PC-3 (cell line): ENCODE results near the gene WDFY4. TPM values are rescaled to one million over a fixed set of nuclear protein-coding genes. Genes with fewer than 3 reads are reported as not detected.
A peak's percentile ranks its signal among the peaks of the same experiment; 100 is the strongest.

Source experiments
- ATAC-seq: fragments of 200-7000 bp; cut with Tn5 transposase; 2 replicates; pipeline ENCODE4 v1.9.1; 2020; ENCODE audit warnings: mild to moderate bottlenecking, moderate library complexity
- BruUV-seq: library from RNA; stranded (reverse); fragments of 400-500 nt; replicated peaks from 2 replicates; lab custom pipeline; 2021; lab: Mats Ljungman, UMichigan
- CTCF ChIA-PET: fragments of 300-600 bp; sonication (Branson Sonifier 250); formaldehyde crosslinking; loops from one replicate; lab custom pipeline; 2022; ENCODE audit warnings: antibody characterized with exemption; lab: Charles Lee
- POLR2A ChIA-PET: fragments of 300-600 bp; sonication (Branson Sonifier 250); formaldehyde crosslinking; loops from one replicate; lab custom pipeline; 2022; ENCODE audit warnings: antibody characterized with exemption; ENCODE audit not compliant: unreplicated experiment; lab: Charles Lee
- DNase-seq: peaks from one replicate; pipeline ENCODE4 v3.0.0-alpha.2; 2015
- H2AFZ ChIP-seq: fragments of 300-600 bp; sonication (generic); 2 replicates; pipeline ENCODE4 v1.6.0; 2016; ENCODE audit warnings: antibody characterized with exemption, low read length
- H3F3A ChIP-seq: fragments of 300-600 bp; sonication (generic); one replicate; pipeline ENCODE4 v1.6.0; 2017; ENCODE audit warnings: antibody characterized with exemption, low read length, control low read depth, mild to moderate bottlenecking; ENCODE audit not compliant: unreplicated experiment
- H3K27ac ChIP-seq: fragments of 300-600 bp; sonication (generic); 2 replicates; pipeline ENCODE4 v1.5.1; 2016; ENCODE audit warnings: mild to moderate bottlenecking, low read length
- H3K27me3 ChIP-seq: fragments of 300-600 bp; sonication (generic); 2 replicates; pipeline ENCODE4 v1.6.1; 2016; ENCODE audit warnings: low read length, mixed read lengths
- H3K36me3 ChIP-seq: fragments of 300-600 bp; sonication (generic); 2 replicates; pipeline ENCODE4 v1.6.1; 2016; ENCODE audit warnings: low read depth, mixed run types, low read length, mixed read lengths
- H3K4me1 ChIP-seq: fragments of 300-600 bp; sonication (generic); 2 replicates; pipeline ENCODE4 v1.5.1; 2016; ENCODE audit warnings: low read length; ENCODE audit not compliant: insufficient read depth
- H3K4me2 ChIP-seq: fragments of 300-600 bp; sonication (generic); 2 replicates; pipeline ENCODE4 v1.6.0; 2016; ENCODE audit warnings: low read length
- H3K4me3 ChIP-seq: fragments of 300-600 bp; sonication (generic); 2 replicates; pipeline ENCODE4 v1.5.1; 2016; ENCODE audit warnings: mild to moderate bottlenecking, low read length, mixed read lengths
- H3K79me2 ChIP-seq: fragments of 300-600 bp; sonication (generic); 2 replicates; pipeline ENCODE4 v1.6.1; 2017; ENCODE audit warnings: low read length, mixed read lengths
- H3K9ac ChIP-seq: fragments of 300-600 bp; sonication (generic); 2 replicates; pipeline ENCODE4 v1.6.0; 2016; ENCODE audit warnings: mild to moderate bottlenecking, low read length
- H3K9me2 ChIP-seq: fragments of 300-600 bp; sonication (generic); replicated peaks from 2 replicates; pipeline ENCODE4 v1.6.1; 2016; ENCODE audit warnings: mixed run types, low read length, mixed read lengths
- H3K9me3 ChIP-seq: fragments of 300-600 bp; sonication (generic); 2 replicates; pipeline ENCODE4 v1.6.1; 2016; ENCODE audit warnings: low read length, mixed read lengths
- H4K20me1 ChIP-seq: fragments of 300-600 bp; sonication (generic); 2 replicates; pipeline ENCODE4 v1.6.1; 2016; ENCODE audit warnings: low read length, mixed read lengths
- CTCF ChIP-seq: fragments of 300-600 bp; sonication (generic); conservative IDR thresholded peaks from 2 replicates; pipeline ENCODE4 v1.5.1; 2017; ENCODE audit warnings: antibody characterized with exemption, low read depth, mild to moderate bottlenecking, low read length
- EZH2 ChIP-seq: fragments of 300-600 bp; sonication (generic); IDR thresholded peaks from one replicate; pipeline ENCODE4 v1.6.1; 2017; ENCODE audit warnings: antibody characterized with exemption, mild to moderate bottlenecking, low read length; ENCODE audit not compliant: unreplicated experiment
- EZH2phosphoT487 ChIP-seq: fragments of 300-600 bp; sonication (generic); IDR thresholded peaks from 2 replicates; pipeline ENCODE4 v1.6.1; 2018; ENCODE audit warnings: mild to moderate bottlenecking, antibody characterized with exemption, low read length, borderline replicate concordance
- intact Hi-C: fragments of 100-400 bp; cut with micrococcal nuclease; formaldehyde crosslinking; loops from 2 replicates; pipeline ENCODE4 v1.9.0; 2023
- total RNA-seq: library from RNA; depleted of rRNA; stranded (reverse); fragments of >200 nt; gene quantifications from 2 replicates; pipeline ENCODE4 v1.2.3, GENCODE V29; 2014

WDFY4 gene
- total RNA-seq, 1 experiment from 2014 or later = not detected

GRCh38 chr10:48957361-48958151 lies 272.9 kb downstream of the WDFY4 start:
- H3K79me2 ChIP-seq = no peaks in the 10 kb centered on the region
- intact Hi-C loops = no loop called here
- no peak overlapping the region for H3K4me2 ChIP-seq
- TF ChIP-seq CTCF (no peak), EZH2phosphoT487 (no peak), EZH2 (no peak)
- H2AFZ ChIP-seq = no peak overlapping the region
- no peak for DNase-seq
- no peaks in the 10 kb centered on the region for H3K4me1 ChIP-seq
- H3K9me2 ChIP-seq = no peaks in the 10 kb centered on the region
- no peak overlapping the region for H3K9ac ChIP-seq
- no TSS peak for BruUV-seq
- H3K27me3 ChIP-seq = peaks cover 40% of the 10 kb centered on the region
- H3K9me3 ChIP-seq = no peaks in the 10 kb centered on the region
- no peaks in the 10 kb centered on the region for H3K36me3 ChIP-seq
- CTCF ChIA-PET = no interaction called here
- no peaks in the 10 kb centered on the region for H4K20me1 ChIP-seq
- no peak overlapping the region for H3K4me3 ChIP-seq
- ATAC-seq = no peak
- POLR2A ChIA-PET = no interaction called here
- no peaks in the 10 kb centered on the region for H3F3A ChIP-seq
- no peak overlapping the region for H3K27ac ChIP-seq

DNA sequence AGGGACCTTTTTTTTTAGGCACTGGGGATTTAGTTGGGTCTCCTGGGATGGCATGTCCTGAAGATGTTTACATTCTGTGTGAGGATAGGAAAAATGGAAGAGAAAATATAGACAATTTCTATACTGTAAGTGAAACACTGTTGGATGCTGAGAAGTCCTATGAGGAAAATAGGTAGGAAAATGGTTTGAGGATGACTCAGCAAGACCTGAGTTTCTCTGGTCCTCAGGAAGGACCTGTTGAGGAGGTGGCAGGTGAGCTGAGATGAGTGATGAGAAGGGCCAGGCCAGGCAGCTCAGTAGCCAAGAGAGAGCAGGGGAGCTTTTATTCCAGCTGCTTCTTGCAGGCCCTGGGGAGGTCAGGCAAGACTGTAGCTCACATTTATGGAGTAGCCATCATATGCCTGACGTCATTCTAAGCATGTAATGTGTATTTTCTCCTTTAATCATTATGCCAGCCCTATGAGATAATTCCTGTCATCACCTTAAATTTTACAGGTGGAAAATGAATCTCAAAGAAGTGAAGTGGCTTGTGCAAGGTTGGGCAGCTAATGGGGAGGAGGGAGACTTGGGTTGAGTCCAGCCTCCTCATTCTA lies 274.0 kb downstream of the WDFY4 start:
- H3K27ac ChIP-seq = no peak overlapping the region
- intact Hi-C loops = no loop called here
- H3F3A ChIP-seq = no peaks in the 10 kb centered on the region
- no peaks in the 10 kb centered on the region for H3K9me2 ChIP-seq
- ChIA-PET CTCF (interaction anchor here (0.6 kb wide), 1 partner anchor 303 kb away, joined by 9 read pairs; no protein-coding TSS in a partner anchor), POLR2A (no interaction called here)
- no peaks in the 10 kb centered on the region for H3K4me1 ChIP-seq
- peaks cover 34% of the 10 kb centered on the region for H3K27me3 ChIP-seq
- DNase-seq (peak; percentile 22), ATAC-seq (no peak)
- no peak overlapping the region for H2AFZ ChIP-seq
- BruUV-seq = no TSS peak
- H3K4me3 ChIP-seq = no peak overlapping the region
- H3K36me3 ChIP-seq = no peaks in the 10 kb centered on the region
- no peaks in the 10 kb centered on the region for H3K79me2 ChIP-seq
- no peak overlapping the region for H3K9ac ChIP-seq
- TF ChIP-seq EZH2 (no peak), CTCF (no peak), EZH2phosphoT487 (no peak)
- no peaks in the 10 kb centered on the region for H3K9me3 ChIP-seq
- no peaks in the 10 kb centered on the region for H4K20me1 ChIP-seq
- H3K4me2 ChIP-seq = no peak overlapping the region

GRCh38 chr10:48964038-48964437 lies 279.4 kb downstream of the WDFY4 start:
- Histone ChIP-seq H3K9ac (no peak overlapping the region), H3K27ac (no peak overlapping the region), H3F3A (no peaks in the 10 kb centered on the region), H3K9me2 (no peaks in the 10 kb centered on the region), H3K79me2 (no peaks in the 10 kb centered on the region), H3K9me3 (no peaks in the 10 kb centered on the region), H3K4me1 (no peaks in the 10 kb centered on the region), H3K36me3 (no peaks in the 10 kb centered on the region), H2AFZ (no peak overlapping the region), H3K27me3 (peaks cover 38% of the 10 kb centered on the region), H3K4me2 (no peak overlapping the region), H4K20me1 (no peaks in the 10 kb centered on the region), H3K4me3 (no peak overlapping the region)
- no peak for ATAC-seq
- POLR2A ChIA-PET = no interaction called here
- TF ChIP-seq EZH2 (no peak), EZH2phosphoT487 (no peak), CTCF (no peak)
- CTCF ChIA-PET = no interaction called here
- no TSS peak for BruUV-seq
- no peak for DNase-seq
- intact Hi-C loops = no loop called here
